ENCODE data around the gene WDR18. TPM values are rescaled to one million over a fixed set of nuclear protein-coding genes. Genes with fewer than 3 reads are reported as not detected.
A peak's percentile ranks its signal among the peaks of the same experiment; 100 is the strongest.

WDR18 gene
- total RNA-seq, 1 experiment from 2014 or later, result 124 TPM

- TF ChIP-seq CEBPB (IDR thresholded peaks at IDR 0.05; ENCODE audit: low read depth) (no peak), POLR2A (IDR thresholded peaks at IDR 0.05; ENCODE audit: borderline replicate concordance, extremely low read depth, insufficient read depth, insufficient read length) (no peak), TCF7L2 (IDR thresholded peaks at IDR 0.05; ENCODE audit: borderline replicate concordance, extremely low read depth, insufficient read depth, insufficient read length) (no peak), FOSL1 (IDR thresholded peaks at IDR 0.05; ENCODE audit: low read depth) (no peak), ELF1 (IDR thresholded peaks at IDR 0.05; ENCODE audit: borderline replicate concordance, low read depth) (no peak), SRF (IDR thresholded peaks at IDR 0.05; ENCODE audit: low read depth) (no peak), ZNF274 (IDR thresholded peaks at IDR 0.05; ENCODE audit: low read depth, low read length) (no peak), SIN3A (IDR thresholded peaks at IDR 0.05; ENCODE audit: low read depth) (no peak), EZH2phosphoT487 (IDR thresholded peaks at IDR 0.05; ENCODE audit: borderline replicate concordance) (no peak), YY1 (IDR thresholded peaks at IDR 0.05; ENCODE audit: extremely low read depth, insufficient replicate concordance, low read depth, low read length) (no peak), EGR1 (IDR thresholded peaks at IDR 0.05; ENCODE audit: low read depth) (no peak), POLR2AphosphoS5 (IDR thresholded peaks at IDR 0.05; ENCODE audit: low read depth, low read length) (no peak)
- TF ChIP-seq, protein P1, sequence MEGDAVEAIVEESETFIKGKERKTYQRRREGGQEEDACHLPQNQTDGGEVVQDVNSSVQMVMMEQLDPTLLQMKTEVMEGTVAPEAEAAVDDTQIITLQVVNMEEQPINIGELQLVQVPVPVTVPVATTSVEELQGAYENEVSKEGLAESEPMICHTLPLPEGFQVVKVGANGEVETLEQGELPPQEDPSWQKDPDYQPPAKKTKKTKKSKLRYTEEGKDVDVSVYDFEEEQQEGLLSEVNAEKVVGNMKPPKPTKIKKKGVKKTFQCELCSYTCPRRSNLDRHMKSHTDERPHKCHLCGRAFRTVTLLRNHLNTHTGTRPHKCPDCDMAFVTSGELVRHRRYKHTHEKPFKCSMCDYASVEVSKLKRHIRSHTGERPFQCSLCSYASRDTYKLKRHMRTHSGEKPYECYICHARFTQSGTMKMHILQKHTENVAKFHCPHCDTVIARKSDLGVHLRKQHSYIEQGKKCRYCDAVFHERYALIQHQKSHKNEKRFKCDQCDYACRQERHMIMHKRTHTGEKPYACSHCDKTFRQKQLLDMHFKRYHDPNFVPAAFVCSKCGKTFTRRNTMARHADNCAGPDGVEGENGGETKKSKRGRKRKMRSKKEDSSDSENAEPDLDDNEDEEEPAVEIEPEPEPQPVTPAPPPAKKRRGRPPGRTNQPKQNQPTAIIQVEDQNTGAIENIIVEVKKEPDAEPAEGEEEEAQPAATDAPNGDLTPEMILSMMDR (IDR thresholded peaks at IDR 0.05 in 2 of 3, conservative IDR thresholded peaks at IDR 0.05 in 1 of 3; ENCODE audit: borderline replicate concordance in 1 of 3, insufficient read depth in 1 of 3, low read depth in 2 of 3, low read length in 2 of 3), result no peak
- TF ChIP-seq, protein P2, sequence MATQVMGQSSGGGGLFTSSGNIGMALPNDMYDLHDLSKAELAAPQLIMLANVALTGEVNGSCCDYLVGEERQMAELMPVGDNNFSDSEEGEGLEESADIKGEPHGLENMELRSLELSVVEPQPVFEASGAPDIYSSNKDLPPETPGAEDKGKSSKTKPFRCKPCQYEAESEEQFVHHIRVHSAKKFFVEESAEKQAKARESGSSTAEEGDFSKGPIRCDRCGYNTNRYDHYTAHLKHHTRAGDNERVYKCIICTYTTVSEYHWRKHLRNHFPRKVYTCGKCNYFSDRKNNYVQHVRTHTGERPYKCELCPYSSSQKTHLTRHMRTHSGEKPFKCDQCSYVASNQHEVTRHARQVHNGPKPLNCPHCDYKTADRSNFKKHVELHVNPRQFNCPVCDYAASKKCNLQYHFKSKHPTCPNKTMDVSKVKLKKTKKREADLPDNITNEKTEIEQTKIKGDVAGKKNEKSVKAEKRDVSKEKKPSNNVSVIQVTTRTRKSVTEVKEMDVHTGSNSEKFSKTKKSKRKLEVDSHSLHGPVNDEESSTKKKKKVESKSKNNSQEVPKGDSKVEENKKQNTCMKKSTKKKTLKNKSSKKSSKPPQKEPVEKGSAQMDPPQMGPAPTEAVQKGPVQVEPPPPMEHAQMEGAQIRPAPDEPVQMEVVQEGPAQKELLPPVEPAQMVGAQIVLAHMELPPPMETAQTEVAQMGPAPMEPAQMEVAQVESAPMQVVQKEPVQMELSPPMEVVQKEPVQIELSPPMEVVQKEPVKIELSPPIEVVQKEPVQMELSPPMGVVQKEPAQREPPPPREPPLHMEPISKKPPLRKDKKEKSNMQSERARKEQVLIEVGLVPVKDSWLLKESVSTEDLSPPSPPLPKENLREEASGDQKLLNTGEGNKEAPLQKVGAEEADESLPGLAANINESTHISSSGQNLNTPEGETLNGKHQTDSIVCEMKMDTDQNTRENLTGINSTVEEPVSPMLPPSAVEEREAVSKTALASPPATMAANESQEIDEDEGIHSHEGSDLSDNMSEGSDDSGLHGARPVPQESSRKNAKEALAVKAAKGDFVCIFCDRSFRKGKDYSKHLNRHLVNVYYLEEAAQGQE (IDR thresholded peaks at IDR 0.05; ENCODE audit: low read depth), result no peak
- TF ChIP-seq, protein P3, sequence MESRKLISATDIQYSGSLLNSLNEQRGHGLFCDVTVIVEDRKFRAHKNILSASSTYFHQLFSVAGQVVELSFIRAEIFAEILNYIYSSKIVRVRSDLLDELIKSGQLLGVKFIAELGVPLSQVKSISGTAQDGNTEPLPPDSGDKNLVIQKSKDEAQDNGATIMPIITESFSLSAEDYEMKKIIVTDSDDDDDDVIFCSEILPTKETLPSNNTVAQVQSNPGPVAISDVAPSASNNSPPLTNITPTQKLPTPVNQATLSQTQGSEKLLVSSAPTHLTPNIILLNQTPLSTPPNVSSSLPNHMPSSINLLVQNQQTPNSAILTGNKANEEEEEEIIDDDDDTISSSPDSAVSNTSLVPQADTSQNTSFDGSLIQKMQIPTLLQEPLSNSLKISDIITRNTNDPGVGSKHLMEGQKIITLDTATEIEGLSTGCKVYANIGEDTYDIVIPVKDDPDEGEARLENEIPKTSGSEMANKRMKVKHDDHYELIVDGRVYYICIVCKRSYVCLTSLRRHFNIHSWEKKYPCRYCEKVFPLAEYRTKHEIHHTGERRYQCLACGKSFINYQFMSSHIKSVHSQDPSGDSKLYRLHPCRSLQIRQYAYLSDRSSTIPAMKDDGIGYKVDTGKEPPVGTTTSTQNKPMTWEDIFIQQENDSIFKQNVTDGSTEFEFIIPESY (IDR thresholded peaks at IDR 0.05; ENCODE audit: extremely low read depth, insufficient replicate concordance, low read length), result no peak
- TF ChIP-seq, protein P4, sequence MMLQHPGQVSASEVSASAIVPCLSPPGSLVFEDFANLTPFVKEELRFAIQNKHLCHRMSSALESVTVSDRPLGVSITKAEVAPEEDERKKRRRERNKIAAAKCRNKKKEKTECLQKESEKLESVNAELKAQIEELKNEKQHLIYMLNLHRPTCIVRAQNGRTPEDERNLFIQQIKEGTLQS (IDR thresholded peaks at IDR 0.05), result no peak
- no peak for ATAC-seq
- Histone ChIP-seq H3K27ac (ENCODE audit: low read depth, low read length) (no peak overlapping the region), H3K9me2 (ENCODE audit: insufficient read depth) (no peaks in the 10 kb centered on the region), H3K4me3 (replicated peaks in 1 of 2; ENCODE audit: low read depth in 1 of 2, low read length in 2 of 2) (no peak overlapping the region), H3K4me1 (ENCODE audit: control insufficient read depth in 1 of 2, insufficient read depth in 2 of 2, low read length in 2 of 2) (peaks cover 25 to 32% of the 10 kb centered on the region in 2 experiments), H4K20me1 (ENCODE audit: insufficient read depth) (no peaks in the 10 kb centered on the region), H2AFZ (ENCODE audit: low read depth, low read length, poor library complexity, severe bottlenecking) (no peak overlapping the region), H3K36me3 (ENCODE audit: control insufficient read depth in 1 of 2, insufficient read depth in 2 of 2, low read length in 2 of 2) (no peaks in the 10 kb centered on the region; a peak in 1 of 4 replicates), H3K79me2 (ENCODE audit: insufficient read depth, low read length) (peaks cover 11% of the 10 kb centered on the region; the same call in 1 of the 2 replicates), H3K9me3 (ENCODE audit: control insufficient read depth in 1 of 2, insufficient read depth in 1 of 2, low read depth in 1 of 2, low read length in 2 of 2) (no peaks in the 10 kb centered on the region), H3K4me2 (ENCODE audit: low read length) (peak overlapping the region; percentile 92; the same call in 1 of the 2 replicates), H3K27me3 (ENCODE audit: insufficient read depth, low read length) (no peaks in the 10 kb centered on the region), H3K9ac (ENCODE audit: low read length) (no peak overlapping the region)
- ChIA-PET RAD21 (ENCODE audit: low non-redundant PET in 1 of 2, low total read pairs in 2 of 2, uncharacterized antibody in 2 of 2, unreplicated experiment in 2 of 2) (no interaction called here), CTCF (no interaction called here), POLR2A (no interaction called here)
- no peak for DNase-seq (ENCODE audit: low read depth, low spot score)
- intact Hi-C loops (cut with micrococcal nuclease), result no loop called here
- BruUV-seq (replicated peaks), result no TSS peak
These were observed 42.0 kb upstream of the WDR18 start for GRCh38 chr19:942133-942645.

All from HCT116 (cell line).